Parathyroid adenoma (tissue), 2 donors: Measurements from ENCODE around the gene DIP2C.

Experiments
- H2AFZ ChIP-seq: fragments of 300-600 bp; sonication (generic); one replicate; pipeline ENCODE4 v1.7.0; 2017; ENCODE audit warnings: antibody characterized with exemption, mild to moderate bottlenecking
- H3K27ac ChIP-seq: fragments of 300-600 bp; sonication (generic); one replicate; pipeline ENCODE4 v1.7.0; 2017
- H3K27me3 ChIP-seq: fragments of 300-600 bp; sonication (generic); one replicate; pipeline ENCODE4 v1.7.0; 2017; ENCODE audit warnings: low read length; ENCODE audit not compliant: control insufficient read depth, insufficient read depth
- H3K36me3 ChIP-seq: fragments of 300-600 bp; sonication (generic); one replicate; pipeline ENCODE4 v1.7.0; 2017; ENCODE audit warnings: low read length; ENCODE audit not compliant: control insufficient read depth, insufficient read depth
- H3K4me1 ChIP-seq: fragments of 300-600 bp; sonication (generic); one replicate; pipeline ENCODE4 v1.7.0; 2017; ENCODE audit warnings: control low read depth
- H3K4me2 ChIP-seq: fragments of 300-600 bp; sonication (generic); one replicate; pipeline ENCODE4 v1.7.0; 2017; ENCODE audit warnings: low read length
- H3K4me3 ChIP-seq: fragments of 300-600 bp; sonication (generic); one replicate; pipeline ENCODE4 v1.7.0; 2017; ENCODE audit warnings: low read depth, low read length
- H3K79me2 ChIP-seq: fragments of 300-600 bp; sonication (generic); one replicate; pipeline ENCODE4 v1.7.0; 2017; ENCODE audit warnings: control low read depth
- H3K9ac ChIP-seq: fragments of 300-600 bp; sonication (generic); one replicate; pipeline ENCODE4 v1.7.0; 2017; ENCODE audit warnings: mild to moderate bottlenecking
- H3K9me3 ChIP-seq: fragments of 300-600 bp; sonication (generic); one replicate; pipeline ENCODE4 v1.7.0; 2017; ENCODE audit warnings: low read length; ENCODE audit not compliant: control insufficient read depth
- TF ChIP-seq, protein P1 (sequence below): fragments of 300-600 bp; sonication (generic); IDR thresholded peaks from one replicate; pipeline ENCODE4 v1.7.0; 2017; ENCODE audit warnings: antibody characterized with exemption, mild to moderate bottlenecking
- donor health status: primary hyperparathyroidism.

The DIP2C gene

GRCh38 chr10:314381-314780 is 375.1 kb downstream of the DIP2C start:
- Histone ChIP-seq H2AFZ (no peak overlapping the region), H3K9me3 (no peaks in the 10 kb centered on the region), H3K79me2 (no peaks in the 10 kb centered on the region), H3K4me1 (peaks cover 8% of the 10 kb centered on the region), H3K27me3 (no peaks in the 10 kb centered on the region), H3K4me2 (no peak overlapping the region), H3K4me3 (no peak overlapping the region), H3K36me3 (no peaks in the 10 kb centered on the region), H3K9ac (no peak overlapping the region), H3K27ac (no peak overlapping the region)
- TF ChIP-seq, protein P1, sequence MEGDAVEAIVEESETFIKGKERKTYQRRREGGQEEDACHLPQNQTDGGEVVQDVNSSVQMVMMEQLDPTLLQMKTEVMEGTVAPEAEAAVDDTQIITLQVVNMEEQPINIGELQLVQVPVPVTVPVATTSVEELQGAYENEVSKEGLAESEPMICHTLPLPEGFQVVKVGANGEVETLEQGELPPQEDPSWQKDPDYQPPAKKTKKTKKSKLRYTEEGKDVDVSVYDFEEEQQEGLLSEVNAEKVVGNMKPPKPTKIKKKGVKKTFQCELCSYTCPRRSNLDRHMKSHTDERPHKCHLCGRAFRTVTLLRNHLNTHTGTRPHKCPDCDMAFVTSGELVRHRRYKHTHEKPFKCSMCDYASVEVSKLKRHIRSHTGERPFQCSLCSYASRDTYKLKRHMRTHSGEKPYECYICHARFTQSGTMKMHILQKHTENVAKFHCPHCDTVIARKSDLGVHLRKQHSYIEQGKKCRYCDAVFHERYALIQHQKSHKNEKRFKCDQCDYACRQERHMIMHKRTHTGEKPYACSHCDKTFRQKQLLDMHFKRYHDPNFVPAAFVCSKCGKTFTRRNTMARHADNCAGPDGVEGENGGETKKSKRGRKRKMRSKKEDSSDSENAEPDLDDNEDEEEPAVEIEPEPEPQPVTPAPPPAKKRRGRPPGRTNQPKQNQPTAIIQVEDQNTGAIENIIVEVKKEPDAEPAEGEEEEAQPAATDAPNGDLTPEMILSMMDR, result no peak

DNA sequence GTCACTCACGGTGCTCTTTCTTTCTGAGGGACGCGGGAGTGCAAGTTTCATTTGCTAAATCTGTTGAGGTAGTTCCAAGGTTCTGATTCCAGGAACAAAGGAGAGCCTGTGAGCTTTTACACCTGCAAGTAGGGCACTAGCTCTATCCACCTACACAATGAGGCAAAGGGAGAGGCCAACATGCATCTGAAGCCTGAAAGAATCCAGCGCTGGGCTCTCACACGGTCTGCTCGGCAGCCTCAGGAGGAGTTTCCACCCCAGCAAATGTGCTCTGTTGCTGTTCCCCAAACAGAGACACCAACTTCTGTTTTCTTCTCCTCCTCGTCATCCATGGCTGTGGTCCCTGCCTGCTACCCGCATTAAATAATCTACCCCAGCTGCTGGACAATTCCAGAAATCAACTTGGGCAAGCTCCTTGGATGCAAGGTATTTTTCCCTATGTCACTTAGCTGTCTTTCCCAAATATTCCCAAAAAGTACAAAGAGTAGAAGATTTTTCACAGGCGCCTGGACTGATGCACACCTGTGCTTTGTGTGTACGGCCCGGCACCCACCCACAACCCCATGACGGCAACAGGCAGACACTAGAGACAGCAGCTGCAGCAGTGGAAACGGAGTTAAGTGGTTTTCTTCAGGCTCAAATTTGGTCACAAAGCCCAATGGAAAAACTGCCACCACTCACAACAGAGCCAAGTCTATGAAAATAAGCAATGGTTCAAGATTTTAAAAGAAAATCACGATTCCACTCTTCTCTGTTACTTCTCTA is 377.4 kb downstream of the DIP2C start:
- Histone ChIP-seq H3K27ac (no peak overlapping the region), H3K27me3 (no peaks in the 10 kb centered on the region), H3K9ac (no peak overlapping the region), H3K79me2 (no peaks in the 10 kb centered on the region), H3K4me2 (no peak overlapping the region), H3K4me3 (no peak overlapping the region), H3K36me3 (no peaks in the 10 kb centered on the region), H3K9me3 (no peaks in the 10 kb centered on the region), H2AFZ (no peak overlapping the region), H3K4me1 (peaks cover 12% of the 10 kb centered on the region)
- TF ChIP-seq, protein P1, result no peak

DNA sequence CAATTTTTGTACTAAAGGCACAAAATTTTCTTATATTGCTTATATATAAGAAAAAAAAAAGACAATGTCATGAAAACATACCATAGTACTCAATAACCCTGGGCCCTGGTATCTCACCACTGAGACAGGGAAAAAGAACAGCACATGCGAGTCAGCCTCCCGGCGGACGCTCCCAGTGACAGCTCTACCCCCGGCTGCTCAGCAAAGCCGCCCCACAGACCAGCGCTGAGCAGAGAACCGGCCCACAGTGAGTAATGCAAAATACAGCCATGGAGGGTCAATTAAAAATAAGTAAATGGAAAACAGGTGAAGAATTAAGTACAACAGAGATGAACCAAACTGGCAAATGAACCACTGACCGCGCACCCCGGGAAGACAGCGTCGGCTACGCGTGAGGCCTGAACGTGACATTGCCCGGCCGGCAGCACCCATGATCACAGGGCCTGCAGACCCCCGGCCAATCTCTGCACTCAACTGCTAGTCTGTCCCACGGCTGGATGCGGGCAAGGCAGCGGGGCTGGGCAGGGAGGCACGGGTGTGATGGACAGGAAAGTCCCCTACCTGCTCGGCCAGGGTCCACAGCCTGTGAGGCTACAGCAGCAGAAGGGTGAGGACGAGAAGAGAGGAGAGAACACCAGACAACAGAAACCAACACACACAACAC is 378.4 kb downstream of the DIP2C start:
- no peaks in the 10 kb centered on the region for H3K27me3 ChIP-seq
- H3K9me3 ChIP-seq, result no peaks in the 10 kb centered on the region
- H3K4me3 ChIP-seq, result no peak overlapping the region
- no peak overlapping the region for H2AFZ ChIP-seq
- H3K4me1 ChIP-seq, result peaks cover 21% of the 10 kb centered on the region
- no peak overlapping the region for H3K27ac ChIP-seq
- no peaks in the 10 kb centered on the region for H3K36me3 ChIP-seq
- TF ChIP-seq, protein P1, result no peak
- no peaks in the 10 kb centered on the region for H3K79me2 ChIP-seq
- H3K9ac ChIP-seq, result no peak overlapping the region
- no peak overlapping the region for H3K4me2 ChIP-seq

- H3K27ac ChIP-seq, result no peak overlapping the region
- no peak overlapping the region for H3K9ac ChIP-seq
- H3K4me2 ChIP-seq, result no peak overlapping the region
- TF ChIP-seq, protein P1, result no peak
- H3K4me1 ChIP-seq, result peaks cover 23% of the 10 kb centered on the region
- no peaks in the 10 kb centered on the region for H3K9me3 ChIP-seq
- no peak overlapping the region for H3K4me3 ChIP-seq
- no peaks in the 10 kb centered on the region for H3K36me3 ChIP-seq
- H3K79me2 ChIP-seq, result no peaks in the 10 kb centered on the region
- H3K27me3 ChIP-seq, result no peaks in the 10 kb centered on the region
- H2AFZ ChIP-seq, result no peak overlapping the region
Measured at GRCh38 chr10:310371-310770, 379.1 kb downstream of the DIP2C start.
